WI38 (cell line): ENCODE measurements around the gene CD96.
"Not testable (repeated sequence)": the region's sequence is repeated elsewhere in the genome, so short reads cannot be mapped to it uniquely, and the experiment has no call there.

Experiments
- H3K4me3 ChIP-seq: 2 replicates; pipeline ENCODE4 v1.5.1; 2011; ENCODE audit warnings: low read depth, mild to moderate bottlenecking, control low read depth, low read length
- TF ChIP-seq, protein P1 (sequence below): IDR thresholded peaks from 2 replicates; pipeline ENCODE4 v1.5.1; 2012; ENCODE audit warnings: low read depth, mild to moderate bottlenecking, control low read depth, low read length

Gene CD96

DNA sequence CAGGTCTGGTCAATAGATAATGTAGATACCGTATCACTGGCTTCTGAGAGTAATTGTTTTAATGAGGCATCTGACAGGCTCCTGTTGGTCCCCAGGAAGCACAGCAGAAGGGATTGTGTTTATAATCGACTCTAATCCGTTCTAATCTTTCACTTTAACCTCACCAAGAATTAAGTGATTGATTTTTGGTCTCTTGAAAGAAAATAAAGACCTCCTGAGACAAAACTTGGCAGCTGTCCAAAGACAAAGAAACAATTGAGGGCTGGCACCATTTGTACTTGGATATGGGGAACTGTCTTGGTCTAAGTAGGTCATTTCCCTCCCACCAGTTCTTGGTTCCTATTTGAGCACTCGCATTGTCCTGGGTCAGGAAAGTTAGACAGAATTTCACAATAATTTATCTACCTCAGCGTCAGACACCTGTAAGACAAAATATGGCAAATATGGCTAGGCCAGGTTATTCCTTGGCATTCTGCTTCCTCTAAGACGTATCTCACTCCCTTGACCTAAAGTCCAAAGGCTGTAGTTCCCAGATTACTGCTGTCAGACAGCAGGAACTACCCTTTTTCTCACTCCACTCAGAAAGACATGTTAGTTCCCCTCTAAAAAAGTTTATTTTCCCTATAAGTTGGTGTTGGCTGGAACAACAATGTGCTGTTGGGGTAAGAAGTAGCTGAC is 22.7 kb upstream of the CD96 start:
- H3K4me3 ChIP-seq: no peak overlapping the region
- TF ChIP-seq, protein P1, sequence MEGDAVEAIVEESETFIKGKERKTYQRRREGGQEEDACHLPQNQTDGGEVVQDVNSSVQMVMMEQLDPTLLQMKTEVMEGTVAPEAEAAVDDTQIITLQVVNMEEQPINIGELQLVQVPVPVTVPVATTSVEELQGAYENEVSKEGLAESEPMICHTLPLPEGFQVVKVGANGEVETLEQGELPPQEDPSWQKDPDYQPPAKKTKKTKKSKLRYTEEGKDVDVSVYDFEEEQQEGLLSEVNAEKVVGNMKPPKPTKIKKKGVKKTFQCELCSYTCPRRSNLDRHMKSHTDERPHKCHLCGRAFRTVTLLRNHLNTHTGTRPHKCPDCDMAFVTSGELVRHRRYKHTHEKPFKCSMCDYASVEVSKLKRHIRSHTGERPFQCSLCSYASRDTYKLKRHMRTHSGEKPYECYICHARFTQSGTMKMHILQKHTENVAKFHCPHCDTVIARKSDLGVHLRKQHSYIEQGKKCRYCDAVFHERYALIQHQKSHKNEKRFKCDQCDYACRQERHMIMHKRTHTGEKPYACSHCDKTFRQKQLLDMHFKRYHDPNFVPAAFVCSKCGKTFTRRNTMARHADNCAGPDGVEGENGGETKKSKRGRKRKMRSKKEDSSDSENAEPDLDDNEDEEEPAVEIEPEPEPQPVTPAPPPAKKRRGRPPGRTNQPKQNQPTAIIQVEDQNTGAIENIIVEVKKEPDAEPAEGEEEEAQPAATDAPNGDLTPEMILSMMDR: no peak

DNA sequence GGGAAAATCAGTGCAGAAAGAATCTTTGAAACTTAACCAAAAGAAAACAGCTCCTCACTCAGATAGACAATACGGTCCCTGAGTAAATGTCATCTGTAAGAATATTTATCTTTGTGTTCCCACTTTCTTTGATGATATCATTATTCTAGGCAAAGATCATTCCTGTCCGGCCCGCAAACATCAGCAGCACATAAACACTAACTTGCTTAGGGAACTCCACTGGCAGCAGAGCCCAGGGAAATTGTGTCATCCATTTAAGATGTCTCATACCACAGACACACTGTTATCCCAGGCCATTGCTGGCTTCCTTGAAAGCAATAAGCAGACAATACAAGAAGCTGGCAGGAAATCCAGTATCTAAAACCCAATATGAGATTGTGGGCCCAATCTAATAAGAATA is 20.1 kb upstream of the CD96 start:
- TF ChIP-seq, protein P1: no peak

DNA sequence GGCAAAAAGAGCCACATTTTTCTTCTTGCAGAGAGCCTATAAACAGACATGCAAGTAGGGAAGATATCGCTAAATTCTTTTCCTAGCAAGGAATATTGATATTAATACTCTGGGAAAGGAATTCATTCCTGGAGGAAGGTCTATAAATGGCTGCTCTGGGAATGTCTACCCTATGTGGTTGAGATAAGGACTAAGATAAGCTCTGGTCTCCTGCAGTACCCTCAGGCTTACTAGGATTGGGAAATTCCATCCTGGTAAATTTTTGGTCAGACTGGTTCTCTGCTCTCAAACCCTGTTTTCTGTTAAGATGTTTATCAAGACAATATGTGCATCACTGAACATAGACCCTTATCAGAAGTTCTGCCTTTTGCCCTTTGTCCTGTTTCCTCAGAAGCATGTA is 17.5 kb upstream of the CD96 start:
- not testable (repeated sequence) for H3K4me3 ChIP-seq

More for the DNA sequence above, 20.1 kb upstream of the CD96 start:
- no peak overlapping the region for H3K4me3 ChIP-seq

DNA sequence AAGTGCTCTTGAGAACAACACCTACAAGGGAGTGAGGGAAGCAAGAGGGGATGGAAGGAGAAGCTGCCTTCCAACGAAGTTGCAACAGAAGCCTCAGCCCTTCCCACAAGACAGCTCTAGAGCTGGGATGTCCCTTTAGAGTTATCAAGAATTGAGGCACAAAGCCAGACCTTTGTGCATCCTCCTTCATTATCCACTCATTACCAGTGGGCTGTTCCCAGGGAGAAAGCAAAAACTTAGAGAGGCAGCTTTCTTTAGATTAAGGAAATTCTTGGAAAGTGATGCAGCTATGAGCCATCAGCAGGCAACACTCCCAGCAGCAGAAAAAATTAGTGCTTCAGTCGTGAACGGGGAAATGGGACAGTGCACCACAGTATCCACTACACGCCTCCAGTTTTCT is 10.6 kb upstream of the CD96 start:
- TF ChIP-seq, protein P1: no peak
- H3K4me3 ChIP-seq: no peak overlapping the region

DNA sequence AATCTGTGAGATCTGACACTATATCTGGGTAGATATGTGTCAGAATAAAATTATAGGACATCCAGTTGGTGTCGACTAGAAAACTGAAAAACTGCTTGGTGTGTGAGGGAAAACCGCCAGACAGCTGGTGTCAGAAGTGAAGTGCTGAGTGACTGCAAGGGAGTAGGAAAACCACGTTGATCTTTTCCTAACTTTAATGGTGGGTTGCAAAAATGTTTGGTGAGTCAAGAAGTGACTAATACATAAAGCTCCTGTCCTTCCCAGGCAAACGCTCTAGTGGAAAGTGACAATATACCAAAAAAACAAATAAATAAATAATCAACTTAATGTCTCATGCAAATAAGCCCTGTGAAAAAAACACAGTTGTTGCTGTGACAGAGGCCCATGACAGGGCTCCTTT is 7.3 kb upstream of the CD96 start:
- TF ChIP-seq, protein P1: no peak
- no peak overlapping the region for H3K4me3 ChIP-seq

DNA sequence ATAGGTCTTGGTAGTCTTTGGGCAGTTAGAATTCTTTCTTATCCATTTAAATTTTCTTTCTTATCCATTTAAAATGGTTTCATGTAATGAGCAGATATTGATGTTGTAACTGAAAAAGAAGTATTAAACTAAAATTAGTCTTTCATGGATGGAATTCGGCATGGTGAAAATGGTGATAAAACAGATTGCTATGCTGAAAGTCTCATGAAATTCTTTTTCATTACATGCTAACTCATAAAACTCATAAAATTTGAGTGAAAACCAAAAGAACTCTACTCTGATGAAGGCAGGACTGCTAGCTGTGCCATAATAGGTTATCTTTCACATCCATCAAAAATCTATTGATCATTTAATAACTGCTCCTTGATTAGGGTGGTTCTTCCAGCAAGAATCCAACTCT is 3.9 kb upstream of the CD96 start:
- TF ChIP-seq, protein P1: no peak
- no peak overlapping the region for H3K4me3 ChIP-seq

DNA sequence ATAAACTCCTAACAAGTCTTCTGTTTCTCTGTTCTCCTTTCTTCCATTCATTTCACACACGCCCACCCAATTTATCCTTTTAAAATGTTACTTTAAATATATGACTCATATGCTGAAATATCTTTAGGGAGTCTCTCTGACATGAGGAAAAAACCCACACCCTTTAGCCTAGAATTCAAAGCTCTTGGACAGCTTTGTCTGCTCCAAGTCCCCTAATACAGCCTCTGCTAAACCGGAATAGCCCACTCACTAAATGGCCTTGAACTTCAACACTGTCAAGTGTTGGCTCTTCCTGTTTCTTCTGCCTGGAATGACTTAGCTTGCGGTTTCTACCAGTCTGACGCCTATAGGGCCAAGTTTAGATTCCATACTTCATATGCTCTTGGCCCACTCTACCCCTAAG is 3.3 kb upstream of the CD96 start:
- H3K4me3 ChIP-seq: no peak overlapping the region
- TF ChIP-seq, protein P1: no peak
